Keratinocyte (primary cell): ENCODE results near the gene FAM161A. TPM values are rescaled to one million over a fixed set of nuclear protein-coding genes. Genes with fewer than 3 reads are reported as not detected.

Experiments
- DNase-seq: peaks from one replicate; pipeline ENCODE4 v3.0.0-alpha.2; 2011; ENCODE audit warnings: low read depth, missing footprints, low spot score
- FAIRE-seq: peaks from 2 replicates; lab custom pipeline; 2011; peaks lifted over from hg19 to GRCh38; lab: Jason Lieb, UNC
- H2AFZ ChIP-seq: 2 replicates; pipeline ENCODE4 v1.6.0; 2012; ENCODE audit warnings: low read length, control low read depth, inconsistent platforms; ENCODE audit not compliant: control insufficient read depth
- H3K27ac ChIP-seq: 2 replicates; pipeline ENCODE4 v1.5.1; 2011; ENCODE audit warnings: low read length; ENCODE audit not compliant: control insufficient read depth, insufficient read depth
- H3K27me3 ChIP-seq: 3 replicates; pipeline ENCODE4 v1.6.0; 2011; ENCODE audit warnings: low read length; ENCODE audit not compliant: control insufficient read depth, insufficient read depth; ENCODE audit errors: extremely low read depth
- H3K36me3 ChIP-seq, 2 experiments: 2 replicates in 1 of 2; 3 replicates in 1 of 2; pipeline ENCODE4 v1.5.1; 2011; ENCODE audit warnings: low read length in 2 of 2, mild to moderate bottlenecking in 1 of 2; ENCODE audit not compliant: control insufficient read depth in 2 of 2, insufficient read depth in 2 of 2; ENCODE audit errors: extremely low read depth in 1 of 2
- H3K4me1 ChIP-seq: 3 replicates; pipeline ENCODE4 v1.5.1; 2011; ENCODE audit warnings: low read length; ENCODE audit not compliant: control insufficient read depth, insufficient read depth; ENCODE audit errors: extremely low read depth
- H3K4me2 ChIP-seq: 3 replicates; pipeline ENCODE4 v1.6.0; 2011; ENCODE audit warnings: low read depth, low read length; ENCODE audit not compliant: control insufficient read depth, insufficient read depth; ENCODE audit errors: extremely low read depth
- H3K4me3 ChIP-seq, 3 experiments: fragments of 200-600 bp in 1 of 3; sonication (generic) in 1 of 3; 2 replicates in 2 of 3; 3 replicates in 1 of 3; pipeline ENCODE4 v1.5.1; 2011 to 2016; ENCODE audit warnings: low read length in 3 of 3, mild to moderate bottlenecking in 3 of 3, control low read depth in 2 of 3, inconsistent platforms in 1 of 3, low read depth in 1 of 3, mixed read lengths in 1 of 3, mixed run types in 1 of 3, moderate library complexity in 1 of 3; ENCODE audit not compliant: control insufficient read depth in 2 of 3, insufficient read depth in 2 of 3; ENCODE audit errors: extremely low read depth in 1 of 3
- H3K79me2 ChIP-seq: 2 replicates; pipeline ENCODE4 v1.6.0; 2012; ENCODE audit warnings: low read length; ENCODE audit not compliant: control insufficient read depth, insufficient read depth
- H3K9ac ChIP-seq: 3 replicates; pipeline ENCODE4 v1.6.0; 2011; ENCODE audit warnings: low read length; ENCODE audit not compliant: control insufficient read depth, insufficient read depth; ENCODE audit errors: extremely low read depth
- H3K9me1 ChIP-seq: 3 replicates; pipeline ENCODE4 v1.6.0; 2011; ENCODE audit warnings: low read length; ENCODE audit not compliant: control insufficient read depth, insufficient read depth; ENCODE audit errors: extremely low read depth
- H3K9me3 ChIP-seq: 2 replicates; pipeline ENCODE4 v1.5.1; 2012; ENCODE audit warnings: low read depth, low read length; ENCODE audit not compliant: control insufficient read depth
- H4K20me1 ChIP-seq: 3 replicates; pipeline ENCODE4 v1.6.0; 2011; ENCODE audit warnings: low read length; ENCODE audit not compliant: control insufficient read depth, insufficient read depth; ENCODE audit errors: extremely low read depth
- CTCF ChIP-seq, 3 experiments: IDR thresholded peaks in 1 of 3; conservative IDR thresholded peaks in 1 of 3; optimal IDR thresholded peaks in 1 of 3; 2 replicates in 2 of 3; 3 replicates in 1 of 3; pipeline versions ENCODE3 to v1.5.1; 2011; ENCODE audit warnings: low read length in 3 of 3, mild to moderate bottlenecking in 3 of 3, moderate library complexity in 2 of 3, control low read depth in 1 of 3, inconsistent platforms in 1 of 3; ENCODE audit not compliant: insufficient read depth in 2 of 3; ENCODE audit errors: extremely low read depth in 1 of 3
- EZH2 ChIP-seq: IDR thresholded peaks from one replicate; pipeline ENCODE4 v1.6.1; 2012; ENCODE audit warnings: inconsistent platforms, mild to moderate bottlenecking, low read length, moderate library complexity
- dilution Hi-C: fragments of 300-500 bp; cut with MboI; formaldehyde crosslinking; loops from one replicate; pipeline ENCODE4 v1.7.0; 2020; ENCODE audit warnings: low sequenced_read_pairs; ENCODE audit not compliant: extremely low pct_ligation_motif_present
- polyA plus RNA-seq, 5 experiments: library from polyadenylated mRNA; depleted of rRNA in 3 of 5; stranded (reverse) in 3 of 5; stranded (forward) in 1 of 5; unstranded in 1 of 5; fragments of >200 nt; gene quantifications; 1 replicate in 1 of 5; 2 replicates in 3 of 5; 3 replicates in 1 of 5; pipeline versions ENCODE4 v1.2.1 to v1.2.3, GENCODE V29; 2011 to 2012; ENCODE audit warnings: missing spikeins in 2 of 5, low read depth in 1 of 5, low replicate concordance in 1 of 5

Gene FAM161A
- polyA plus RNA-seq, 1 donor (not counting 4 experiments of a cell fraction or from before 2014, with no cell fraction given) = 2.1 TPM

GRCh38 chr2:61845320-61845719 is 8.5 kb downstream of the FAM161A start:
- no peaks in the 10 kb centered on the region for H4K20me1 ChIP-seq
- no peaks in the 10 kb centered on the region for H3K27me3 ChIP-seq
- H3K4me2 ChIP-seq = no peak overlapping the region
- no peak overlapping the region for H3K4me3 ChIP-seq
- FAIRE-seq (no peak), DNase-seq (no peak)
- H3K4me1 ChIP-seq = no peaks in the 10 kb centered on the region
- no peak overlapping the region for H3K9ac ChIP-seq
- H3K27ac ChIP-seq = no peak overlapping the region
- no peaks in the 10 kb centered on the region for H3K79me2 ChIP-seq
- no peak overlapping the region for H2AFZ ChIP-seq
- no peaks in the 10 kb centered on the region for H3K9me1 ChIP-seq
- no peak for TF ChIP-seq EZH2
- TF ChIP-seq CTCF (optimal IDR thresholded peaks at IDR 0.05 in 1 of 3, IDR thresholded peaks at IDR 0.05 in 1 of 3, conservative IDR thresholded peaks at IDR 0.05 in 1 of 3; ENCODE audit: extremely low read depth in 1 of 3, insufficient read depth in 2 of 3, low read length in 3 of 3) = no peak
- no peaks in the 10 kb centered on the region for H3K9me3 ChIP-seq
- dilution Hi-C loops = no loop called here
- H3K36me3 ChIP-seq = no peaks in the 10 kb centered on the region

DNA sequence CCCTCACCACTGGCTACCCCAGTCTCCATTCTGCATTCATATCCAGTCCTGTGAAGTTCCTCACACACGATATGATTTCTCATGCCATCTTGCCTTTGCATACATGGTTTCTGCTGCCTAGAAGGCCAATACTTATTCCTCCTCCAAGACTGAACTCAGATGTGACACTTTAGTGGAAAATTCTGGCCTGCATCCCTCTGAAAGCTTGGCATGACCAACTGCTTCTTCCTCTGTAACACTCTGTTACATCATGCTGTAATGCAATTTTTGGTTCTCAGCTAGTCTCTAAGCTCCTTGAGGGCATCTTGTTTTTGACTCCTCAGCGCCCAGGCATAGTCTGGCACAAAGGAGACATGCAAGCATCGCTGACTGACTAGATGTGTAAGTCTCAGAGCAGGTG is 12.6 kb downstream of the FAM161A start:
- Histone ChIP-seq H3K27me3 (no peaks in the 10 kb centered on the region), H3K4me1 (no peaks in the 10 kb centered on the region), H3K27ac (no peak overlapping the region), H3K36me3 (no peaks in the 10 kb centered on the region), H3K4me3 (no peak overlapping the region), H3K4me2 (no peak overlapping the region), H3K9ac (no peak overlapping the region), H3K9me1 (no peaks in the 10 kb centered on the region), H4K20me1 (no peaks in the 10 kb centered on the region), H3K9me3 (no peaks in the 10 kb centered on the region), H3K79me2 (no peaks in the 10 kb centered on the region), H2AFZ (no peak overlapping the region)
- FAIRE-seq (no peak), DNase-seq (no peak)
- TF ChIP-seq CTCF (optimal IDR thresholded peaks at IDR 0.05 in 1 of 3, IDR thresholded peaks at IDR 0.05 in 1 of 3, conservative IDR thresholded peaks at IDR 0.05 in 1 of 3; ENCODE audit: extremely low read depth in 1 of 3, insufficient read depth in 2 of 3, low read length in 3 of 3) (no peak), EZH2 (no peak)
- dilution Hi-C loops = no loop called here
